H1 (cell line): Measurements from ENCODE around the gene HS2ST1. TPM values are rescaled to one million over a fixed set of nuclear protein-coding genes. Genes with fewer than 3 reads are reported as not detected.

Experiments used
- CTCF ChIA-PET: fragments of 300-600 bp; sonication (Branson Sonifier 250); formaldehyde crosslinking; loops from one replicate; lab custom pipeline; 2021; ENCODE audit not compliant: partially characterized antibody; lab: Charles Lee
- POLR2A ChIA-PET: fragments of 300-600 bp; sonication (Branson Sonifier 250); formaldehyde crosslinking; loops from one replicate; lab custom pipeline; 2021; ENCODE audit warnings: inconsistent platforms; ENCODE audit not compliant: partially characterized antibody; lab: Charles Lee
- DNase-seq, 2 experiments: peaks; one replicate each; pipeline versions ENCODE4 v3.0.0 to v3.0.0-alpha.2; 2010 to 2022; ENCODE audit warnings: low spot score in 2 of 2, low read depth in 1 of 2, mixed read lengths in 1 of 2
- FAIRE-seq: peaks from 2 replicates; lab custom pipeline; 2011; peaks lifted over from hg19 to GRCh38; lab: Jason Lieb, UNC
- H2AFZ ChIP-seq: 2 replicates; pipeline ENCODE4 v1.8.1; 2012; ENCODE audit warnings: low read length, inconsistent platforms
- H2AK5ac ChIP-seq: 2 replicates; pipeline ENCODE4 v1.6.1; 2013; ENCODE audit warnings: low read depth, low read length
- H2BK120ac ChIP-seq: replicated peaks from 2 replicates; pipeline ENCODE3; 2013; ENCODE audit warnings: low read depth, low read length, inconsistent platforms
- H2BK12ac ChIP-seq: 2 replicates; pipeline ENCODE4 v1.6.1; 2013; ENCODE audit warnings: low read depth, low read length
- H2BK15ac ChIP-seq: 2 replicates; pipeline ENCODE4 v1.6.1; 2013; ENCODE audit warnings: low read length
- H2BK20ac ChIP-seq: 2 replicates; pipeline ENCODE4 v1.6.1; 2013; ENCODE audit warnings: low read length
- H2BK5ac ChIP-seq: 2 replicates; pipeline ENCODE4 v1.6.1; 2013; ENCODE audit warnings: low read depth, low read length
- H3K14ac ChIP-seq: 2 replicates; pipeline ENCODE4 v1.6.1; 2013; ENCODE audit warnings: inconsistent platforms; ENCODE audit not compliant: insufficient read length
- H3K18ac ChIP-seq: 2 replicates; pipeline ENCODE4 v1.6.1; 2013; ENCODE audit warnings: low read length; ENCODE audit errors: extremely low read depth
- H3K23ac ChIP-seq: 2 replicates; pipeline ENCODE4 v1.6.1; 2013; ENCODE audit warnings: inconsistent platforms; ENCODE audit not compliant: insufficient read length
- H3K23me2 ChIP-seq: 2 replicates; pipeline ENCODE4 v1.6.1; 2013; ENCODE audit warnings: low read depth, low read length
- H3K27ac ChIP-seq: 2 replicates; pipeline ENCODE4 v1.6.1; 2011; ENCODE audit warnings: low read depth, low read length, inconsistent platforms
- H3K27me3 ChIP-seq, 4 experiments: replicated peaks in 1 of 4; 1 replicate in 1 of 4; 2 replicates in 3 of 4; pipeline versions ENCODE4 v1.6.1 to v1.8.1; 2011 to 2013; ENCODE audit warnings: low read length in 3 of 4, mild to moderate bottlenecking in 3 of 4, inconsistent platforms in 2 of 4, mixed read lengths in 2 of 4, moderate library complexity in 1 of 4; ENCODE audit not compliant: control insufficient read depth in 3 of 4, insufficient read depth in 3 of 4; ENCODE audit errors: extremely low read depth in 1 of 4
- H3K36me3 ChIP-seq, 4 experiments: 2 replicates each; pipeline versions ENCODE4 v1.6.1 to v1.8.1; 2011 to 2013; ENCODE audit warnings: mild to moderate bottlenecking in 4 of 4, low read length in 3 of 4, moderate library complexity in 2 of 4, control low read depth in 1 of 4, inconsistent platforms in 1 of 4; ENCODE audit not compliant: insufficient read depth in 4 of 4, control insufficient read depth in 2 of 4
- H3K4ac ChIP-seq: replicated peaks from 2 replicates; pipeline ENCODE3; 2013; ENCODE audit warnings: low read length, low read depth, mixed read lengths, inconsistent platforms; ENCODE audit not compliant: insufficient read length
- H3K4me1 ChIP-seq, 4 experiments: replicated peaks in 1 of 4; 1 replicate in 1 of 4; 2 replicates in 3 of 4; pipeline versions ENCODE4 v1.6.1 to v1.8.1; 2011 to 2013; ENCODE audit warnings: low read length in 3 of 4, inconsistent platforms in 2 of 4, mixed read lengths in 1 of 4; ENCODE audit not compliant: insufficient read depth in 4 of 4, control insufficient read depth in 3 of 4
- H3K4me2 ChIP-seq, 2 experiments: 2 replicates each; pipeline versions ENCODE4 v1.6.1 to v1.8.1; 2011 to 2013; ENCODE audit warnings: low read depth in 2 of 2, low read length in 2 of 2, control low read depth in 1 of 2, inconsistent platforms in 1 of 2, mild to moderate bottlenecking in 1 of 2; ENCODE audit not compliant: insufficient read depth in 1 of 2
- H3K4me3 ChIP-seq, 4 experiments: fragments of 200-600, 300-600 bp in 1 of 4; sonication (generic), shearing (Covaris generic), sonication (Bioruptor Twin) in 1 of 4; 2 replicates each; pipeline versions ENCODE4 v1.5.1 to v1.8.1; 2011 to 2016; ENCODE audit warnings: low read length in 4 of 4, low read depth in 3 of 4, control low read depth in 2 of 4, inconsistent platforms in 2 of 4, mild to moderate bottlenecking in 2 of 4, mixed read lengths in 1 of 4, moderate library complexity in 1 of 4; ENCODE audit not compliant: insufficient read depth in 2 of 4; ENCODE audit errors: extremely low read depth in 1 of 4
- H3K56ac ChIP-seq: replicated peaks from 2 replicates; pipeline ENCODE3; 2013; ENCODE audit warnings: low read depth, mild to moderate bottlenecking, mixed read lengths, low read length, inconsistent platforms; ENCODE audit not compliant: insufficient read length
- H3K79me1 ChIP-seq: 2 replicates; pipeline ENCODE4 v1.6.1; 2013; ENCODE audit warnings: low read depth, low read length, control low read depth
- H3K79me2 ChIP-seq, 2 experiments: 2 replicates each; pipeline versions ENCODE4 v1.6.1 to v1.8.1; 2012 to 2013; ENCODE audit warnings: low read length in 2 of 2, mild to moderate bottlenecking in 2 of 2, inconsistent platforms in 1 of 2; ENCODE audit not compliant: insufficient read depth in 2 of 2, control insufficient read depth in 1 of 2
- H3K9ac ChIP-seq, 4 experiments: replicated peaks in 1 of 4; 1 replicate in 1 of 4; 2 replicates in 3 of 4; pipeline versions ENCODE4 v1.6.1 to v1.8.1; 2011 to 2013; ENCODE audit warnings: low read depth in 3 of 4, low read length in 3 of 4, control low read depth in 2 of 4, mild to moderate bottlenecking in 2 of 4, moderate library complexity in 2 of 4, inconsistent platforms in 1 of 4; ENCODE audit errors: extremely low read depth in 1 of 4
- H3K9me3 ChIP-seq, 2 experiments: 2 replicates each; pipeline versions ENCODE4 v1.6.1 to v1.8.1; 2012 to 2013; ENCODE audit warnings: mild to moderate bottlenecking in 2 of 2, moderate library complexity in 2 of 2, control low read depth in 1 of 2, inconsistent platforms in 1 of 2, low read depth in 1 of 2, low read length in 1 of 2, mixed read lengths in 1 of 2; ENCODE audit not compliant: insufficient read depth in 2 of 2
- H4K20me1 ChIP-seq, 2 experiments: replicated peaks in 1 of 2; 2 replicates each; pipeline versions ENCODE3 to v1.8.1; 2011 to 2013; ENCODE audit warnings: inconsistent platforms in 2 of 2, low read length in 2 of 2, mild to moderate bottlenecking in 1 of 2; ENCODE audit not compliant: insufficient read depth in 2 of 2, control insufficient read depth in 1 of 2
- H4K5ac ChIP-seq: 2 replicates; pipeline ENCODE4 v1.6.1; 2013; ENCODE audit warnings: low read length, low read depth, mixed read lengths, inconsistent platforms; ENCODE audit not compliant: insufficient read length
- H4K8ac ChIP-seq: 2 replicates; pipeline ENCODE4 v1.8.0; 2013; ENCODE audit warnings: mild to moderate bottlenecking, moderate library complexity, low read length, inconsistent platforms; ENCODE audit not compliant: insufficient read depth; ENCODE audit errors: extremely low read depth
- H4K91ac ChIP-seq: replicated peaks from 2 replicates; pipeline ENCODE3; 2013; ENCODE audit warnings: low read length, mixed read lengths, inconsistent platforms; ENCODE audit not compliant: insufficient read length
- CHD1 ChIP-seq: IDR thresholded peaks from 2 replicates; pipeline ENCODE4 v1.6.1; 2012; ENCODE audit warnings: low read depth, low read length, improper control_type of control experiment
- E2F6 ChIP-seq: IDR thresholded peaks from 2 replicates; pipeline ENCODE4 v1.6.1; 2012; ENCODE audit warnings: inconsistent platforms
- HDAC2 ChIP-seq, 2 experiments: fragments of 300-600 bp in 1 of 2; sonication (generic) in 1 of 2; IDR thresholded peaks; 2 replicates each; pipeline ENCODE4 v1.6.1; 2011 to 2012; ENCODE audit warnings: low read depth in 2 of 2, low read length in 2 of 2, mild to moderate bottlenecking in 2 of 2, moderate library complexity in 2 of 2, borderline replicate concordance in 1 of 2, inconsistent platforms in 1 of 2
- JUND ChIP-seq: IDR thresholded peaks from 2 replicates; pipeline ENCODE4 v1.6.1; 2011; ENCODE audit warnings: mild to moderate bottlenecking, improper control_type of control experiment, low read length
- KDM4A ChIP-seq: IDR thresholded peaks from one replicate; pipeline ENCODE4 v1.7.1; 2012; ENCODE audit warnings: low read depth, mild to moderate bottlenecking, moderate library complexity, low read length, inconsistent platforms; ENCODE audit not compliant: severe bottlenecking
- MAX ChIP-seq: IDR thresholded peaks from 2 replicates; pipeline ENCODE4 v1.6.1; 2012; ENCODE audit warnings: inconsistent platforms
- RNF2 ChIP-seq: fragments of 200-900, 300-1000 bp; sonication (generic); IDR thresholded peaks from 2 replicates; pipeline ENCODE4 v1.7.1; 2016; ENCODE audit warnings: borderline replicate concordance, low read depth, mild to moderate bottlenecking, antibody characterized with exemption, low read length; ENCODE audit not compliant: poor library complexity, severe bottlenecking; ENCODE audit errors: missing control alignments
- SAP30 ChIP-seq: fragments of 300-600 bp; sonication (generic); IDR thresholded peaks from 2 replicates; pipeline ENCODE4 v1.7.1; 2012; ENCODE audit warnings: low read length, moderate library complexity, mild to moderate bottlenecking, inconsistent platforms; ENCODE audit not compliant: insufficient read depth, insufficient replicate concordance
- SRF ChIP-seq: IDR thresholded peaks from 2 replicates; pipeline ENCODE4 v1.6.1; 2011; ENCODE audit warnings: mild to moderate bottlenecking, low read depth, low read length, moderate library complexity
- TAF1 ChIP-seq: IDR thresholded peaks from 2 replicates; pipeline ENCODE4 v1.6.1; 2011; ENCODE audit warnings: mild to moderate bottlenecking, low read depth, low read length
- ZNF274 ChIP-seq: IDR thresholded peaks from 2 replicates; pipeline ENCODE4 v1.7.0; 2012; ENCODE audit warnings: low read length, borderline replicate concordance; ENCODE audit errors: extremely low read depth
- WGBS, 2 experiments: shearing (Covaris generic) in 1 of 2; methylation state at CpG; one replicate each; pipeline versions ENCODE4 v1.1.6 to v1.1.7; 2013 to 2015; ENCODE audit warnings: low lambda C conversion rate in 2 of 2, mixed read lengths in 2 of 2, inconsistent platforms in 1 of 2, low coverage in 1 of 2, missing lambda C conversion rate in 1 of 2; ENCODE audit not compliant: insufficient replicate concordance in 2 of 2, insufficient coverage in 1 of 2, insufficient read length in 1 of 2; ENCODE audit errors: extremely low coverage in 1 of 2, missing lambda C conversion rate in 1 of 2; 5-methylcytosine and 5-hydroxymethylcytosine counted together
- polyA plus RNA-seq, 7 experiments: library from polyadenylated mRNA; depleted of rRNA in 3 of 7; stranded (reverse) in 5 of 7; unstranded in 2 of 7; fragments of >200 nt in 5 of 7; fragments of 200-250 nt in 2 of 7; gene quantifications; 1 replicate in 5 of 7; 2 replicates in 1 of 7; 4 replicates in 1 of 7; pipeline versions ENCODE4 v1.2.1 to v1.2.3, GENCODE V29; 2011 to 2013; ENCODE audit warnings: missing spikeins in 2 of 7, mixed read lengths in 2 of 7
- total RNA-seq: library from RNA; stranded (reverse); fragmentation: NEBNext Ultra II Directional; extraction: Animal tissue kit (Norgen Biotek cat#: 25700); gene quantifications from 2 replicates; pipeline ENCODE4 v1.2.1, GENCODE V29; 2021

The HS2ST1 gene
- total and polyA plus RNA-seq, 2 of the 8 experiments (the other 6 are each of a cell fraction or from before 2014, with no cell fraction given), result 5.2 to 28.3 TPM

GRCh38 chr1:87045761-87046304 lies 131.4 kb downstream of the HS2ST1 start:
- Histone ChIP-seq H3K4me1 (no peaks in the 10 kb centered on the region), H3K9me3 (no peaks in the 10 kb centered on the region; a peak in 2 of 4 replicates), H3K27me3 (no peaks in the 10 kb centered on the region), H3K18ac (no peak overlapping the region), H3K79me2 (peaks cover 0 to 53% of the 10 kb centered on the region in 2 experiments; a peak in 2 of 4 replicates), H3K4ac (no peak overlapping the region), H3K23ac (no peak overlapping the region), H2BK20ac (no peak overlapping the region), H4K20me1 (peaks cover 0 to 2% of the 10 kb centered on the region in 2 experiments), H4K91ac (no peak overlapping the region), H3K36me3 (no peaks in the 10 kb centered on the region; a peak in 1 of 8 replicates), H3K14ac (no peak overlapping the region), H2AFZ (no peak overlapping the region), H2BK120ac (no peak overlapping the region), H3K27ac (no peak overlapping the region), H3K9ac (no peak overlapping the region), H2BK5ac (no peak overlapping the region), H2AK5ac (no peak overlapping the region), H3K56ac (no peak overlapping the region), H2BK15ac (no peak overlapping the region), H4K5ac (no peak overlapping the region), H3K4me3 (no peak overlapping the region), H4K8ac (no peak overlapping the region), H3K4me2 (no peak overlapping the region), H2BK12ac (no peak overlapping the region), H3K23me2 (no peaks in the 10 kb centered on the region), H3K79me1 (no peaks in the 10 kb centered on the region)
- TF ChIP-seq E2F6, result no peak
- TF ChIP-seq HDAC2 (IDR thresholded peaks at IDR 0.05; ENCODE audit: borderline replicate concordance in 1 of 2, low read depth in 2 of 2, low read length in 2 of 2), result no peak
- TF ChIP-seq RNF2, result no peak
- no peak for TF ChIP-seq JUND
- no peak for TF ChIP-seq MAX
- TF ChIP-seq CHD1, result no peak
- no peak for TF ChIP-seq SRF
- TF ChIP-seq KDM4A, result no peak
- TF ChIP-seq ZNF274, result no peak
- no peak for TF ChIP-seq SAP30
- TF ChIP-seq TAF1, result no peak
- 92% methylated on average over 5 of the region's 5 CpGs; no CpG with 5 or more reads in 1 of the 2 experiments for WGBS, 2 experiments
- DNase-seq, result no peak
- FAIRE-seq, result no peak
- ChIA-PET POLR2A (no interaction called here), CTCF (interaction anchor here (0.6 to 1.9 kb wide), 4 partner anchors 21 to 235 kb away, joined by 3 to 6 read pairs (median 4); no protein-coding TSS in a partner anchor)
